Psoas muscle (tissue), 8 donors: ENCODE measurements around the gene NUFIP1. TPM values are rescaled to one million over a fixed set of nuclear protein-coding genes. Genes with fewer than 3 reads are reported as not detected.
A peak's percentile ranks its signal among the peaks of the same experiment; 100 is the strongest.

ENCODE experiments used
- ATAC-seq, 4 donors: fragments of 200-7000 bp; cut with Tn5 transposase; one replicate each; pipeline ENCODE4 v1.9.1; 2020; ENCODE audit warnings: moderate library complexity in 3 of 4, mild to moderate bottlenecking in 2 of 4
- DNase-seq, 2 donors: peaks; one replicate each; pipeline ENCODE4 v3.0.0-alpha.2; 2020
- H3K27ac ChIP-seq: fragments of 200-600 bp; one replicate; pipeline ENCODE4 v1.8.0; 2022
- H3K27me3 ChIP-seq, 3 donors: fragments of 200-600 bp in 1 of 3; one replicate each; pipeline versions ENCODE4 v1.6.1 to v1.8.0; 2013 to 2022; ENCODE audit warnings: low read length in 2 of 3, mild to moderate bottlenecking in 2 of 3, moderate library complexity in 1 of 3; ENCODE audit not compliant: insufficient read depth in 3 of 3
- H3K36me3 ChIP-seq, 2 donors: fragments of 200-600 bp in 1 of 2; one replicate each; pipeline versions ENCODE4 v1.6.1 to v1.8.0; 2013 to 2022; ENCODE audit warnings: low read depth in 1 of 2, mild to moderate bottlenecking in 1 of 2, moderate library complexity in 1 of 2; ENCODE audit not compliant: insufficient read depth in 1 of 2
- H3K4me1 ChIP-seq: fragments of 200-600 bp; one replicate; pipeline ENCODE4 v1.8.0; 2022
- H3K4me3 ChIP-seq: fragments of 200-600 bp; one replicate; pipeline ENCODE4 v1.8.0; 2022; ENCODE audit warnings: mild to moderate bottlenecking
- H3K9me3 ChIP-seq: fragments of 200-600 bp; one replicate; pipeline ENCODE4 v1.8.0; 2022
- WGBS, 3 donors: extraction: QIAGEN DNeasy Blood & Tissue Kit; methylation state at CpG; one replicate each; pipeline versions ENCODE4 v1.1.6 to v1.1.7; 2013; 5-methylcytosine and 5-hydroxymethylcytosine counted together
- intact Hi-C, 2 donors: fragments of 100-400 bp; cut with DNase I; formaldehyde crosslinking; loops; one replicate each; pipeline versions ENCODE4 v1.11.0 to v1.14.2; 2022
- polyA plus RNA-seq, 3 donors: library from polyadenylated mRNA; stranded (reverse); fragments of 200-250 nt; gene quantifications; one replicate each; pipeline ENCODE4 v1.2.3, GENCODE V29; 2013
- total RNA-seq, 4 donors: library from RNA; stranded (reverse); fragmentation: NEBNext Ultra II Directional in 2 of 4; extraction: Animal tissue kit (Norgen Biotek cat#: 25700) in 2 of 4; gene quantifications; one replicate each; pipeline versions ENCODE4 v1.2.1 to v1.2.4, GENCODE V29; 2021 to 2023
- TF ChIP-seq, protein P1 (sequence below): fragments of 200-600 bp; IDR thresholded peaks from one replicate; pipeline ENCODE4 v1.8.0; 2022; ENCODE audit warnings: antibody characterized with exemption
- donor health status: healthy with polysubstance abuse.
- donor health status: DM: no; HTN: no; CAD: no; lungs with moderate emphysema.
- donor health status: Bipolar disorder and iron deficiency.
- donor health status: healthy.
- donor health status: DM: yes; HTN: yes; CAD: no.
- donor health status: DM: no; HTN: no; CAD: no.
- donor health status: DM: no; HTN: no; CAD: no.
- donor health status: DM: yes; HTN: yes; CAD: no.

NUFIP1 gene
- total and polyA plus RNA-seq, 7 donors = 3.4 to 7.5 (median 6.0) TPM

DNA sequence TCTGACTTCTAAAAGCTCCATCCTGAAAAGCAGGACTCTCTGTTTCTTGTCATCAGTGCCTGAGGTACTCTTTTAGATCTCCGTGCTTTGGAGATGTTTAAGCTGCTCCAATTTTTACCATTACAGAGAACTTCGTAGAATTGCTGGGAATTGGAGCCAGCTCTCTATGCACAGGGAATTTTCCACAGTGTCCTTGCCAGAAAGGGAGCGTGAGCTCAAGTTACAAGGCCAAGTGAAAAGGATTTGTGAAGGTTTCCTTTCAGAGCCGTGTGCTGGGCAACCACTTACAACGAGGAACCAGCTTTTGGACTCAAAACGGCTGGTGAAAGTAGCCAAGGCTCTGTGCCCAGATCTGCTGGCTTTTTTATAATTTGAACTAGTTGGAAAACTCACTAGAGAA is 82.6 kb downstream of the NUFIP1 start:
- Histone ChIP-seq H3K4me1 (peaks cover 49% of the 10 kb centered on the region), H3K9me3 (peaks cover 5% of the 10 kb centered on the region), H3K27ac (peak overlapping the region; percentile 11), H3K27me3 (no peaks in the 10 kb centered on the region), H3K36me3 (no peaks in the 10 kb centered on the region), H3K4me3 (peak overlapping the region; percentile 5)
- intact Hi-C loops = loop anchor here in 1 of 2 donors (2.0 kb wide), 1 partner anchor 20 kb away; no protein-coding TSS in a partner anchor
- DNase-seq (no peak), ATAC-seq (peak in 1 of 4 donors; percentile 40)
- TF ChIP-seq, protein P1, sequence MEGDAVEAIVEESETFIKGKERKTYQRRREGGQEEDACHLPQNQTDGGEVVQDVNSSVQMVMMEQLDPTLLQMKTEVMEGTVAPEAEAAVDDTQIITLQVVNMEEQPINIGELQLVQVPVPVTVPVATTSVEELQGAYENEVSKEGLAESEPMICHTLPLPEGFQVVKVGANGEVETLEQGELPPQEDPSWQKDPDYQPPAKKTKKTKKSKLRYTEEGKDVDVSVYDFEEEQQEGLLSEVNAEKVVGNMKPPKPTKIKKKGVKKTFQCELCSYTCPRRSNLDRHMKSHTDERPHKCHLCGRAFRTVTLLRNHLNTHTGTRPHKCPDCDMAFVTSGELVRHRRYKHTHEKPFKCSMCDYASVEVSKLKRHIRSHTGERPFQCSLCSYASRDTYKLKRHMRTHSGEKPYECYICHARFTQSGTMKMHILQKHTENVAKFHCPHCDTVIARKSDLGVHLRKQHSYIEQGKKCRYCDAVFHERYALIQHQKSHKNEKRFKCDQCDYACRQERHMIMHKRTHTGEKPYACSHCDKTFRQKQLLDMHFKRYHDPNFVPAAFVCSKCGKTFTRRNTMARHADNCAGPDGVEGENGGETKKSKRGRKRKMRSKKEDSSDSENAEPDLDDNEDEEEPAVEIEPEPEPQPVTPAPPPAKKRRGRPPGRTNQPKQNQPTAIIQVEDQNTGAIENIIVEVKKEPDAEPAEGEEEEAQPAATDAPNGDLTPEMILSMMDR = no peak
- WGBS, 3 donors = 9 to 17% (median 13%) methylated on average over 6 of the region's 6 CpGs

DNA sequence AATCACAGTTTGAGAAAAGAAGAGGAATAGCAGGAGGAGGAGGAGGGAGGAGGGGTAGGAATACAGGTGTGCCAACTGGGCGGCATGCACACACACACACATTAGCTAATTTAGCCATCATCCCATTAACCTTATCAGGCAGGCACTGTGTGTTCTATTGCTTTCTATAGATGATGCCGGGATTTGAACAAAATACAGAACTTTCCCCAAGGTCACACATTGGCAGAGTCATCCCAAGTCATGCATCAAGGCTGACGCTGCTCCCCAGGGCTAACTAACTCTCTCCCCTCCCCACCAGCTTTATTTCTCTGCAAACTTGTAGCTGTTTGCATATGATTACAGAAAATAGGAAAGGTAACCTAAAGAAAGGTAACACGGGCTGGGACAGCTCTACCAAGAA is 83.0 kb downstream of the NUFIP1 start:
- Histone ChIP-seq H3K4me1 (peaks cover 49% of the 10 kb centered on the region), H3K4me3 (peak overlapping the region; percentile 5), H3K36me3 (no peaks in the 10 kb centered on the region), H3K27me3 (no peaks in the 10 kb centered on the region), H3K27ac (peak overlapping the region; percentile 11), H3K9me3 (peaks cover 3% of the 10 kb centered on the region)
- 31 to 52% (median 40%) methylated on average over 4 of the region's 4 CpGs for WGBS, 3 donors
- DNase-seq (no peak), ATAC-seq (no peak)
- intact Hi-C loops = loop anchor here in 1 of 2 donors (2.0 kb wide), 1 partner anchor 19 kb away; no protein-coding TSS in a partner anchor
- TF ChIP-seq, protein P1 = no peak

GRCh38 chr13:44905556-44905955 is 83.7 kb downstream of the NUFIP1 start:
- Histone ChIP-seq H3K9me3 (no peaks in the 10 kb centered on the region), H3K27me3 (no peaks in the 10 kb centered on the region), H3K4me1 (peaks cover 49% of the 10 kb centered on the region), H3K4me3 (no peak overlapping the region), H3K36me3 (no peaks in the 10 kb centered on the region), H3K27ac (peak overlapping the region; percentile 84)
- intact Hi-C loops = no loop called here
- ATAC-seq (no peak), DNase-seq (no peak)
- TF ChIP-seq, protein P1 = no peak
- whole genome bisulfite sequencing, 3 donors = 68 to 79% (median 69%) methylated on average over 5 of the region's 5 CpGs

GRCh38 chr13:44904967-44905366 is 84.3 kb downstream of the NUFIP1 start:
- H3K4me1 ChIP-seq = peaks cover 49% of the 10 kb centered on the region
- H3K27ac ChIP-seq = peak overlapping the region; percentile 84
- WGBS, 3 donors = 31 to 34% (median 32%) methylated on average over 5 of the region's 5 CpGs

More at GRCh38 chr13:44904967-44905366, 84.3 kb downstream of the NUFIP1 start:
- ATAC-seq = peak; percentile 71 to 86 (median 80)
- Histone ChIP-seq H3K9me3 (no peaks in the 10 kb centered on the region), H3K27me3 (no peaks in the 10 kb centered on the region), H3K36me3 (no peaks in the 10 kb centered on the region), H3K4me3 (no peak overlapping the region)
- TF ChIP-seq, protein P1 = no peak
- intact Hi-C loops = no loop called here
- peak; percentile 68 to 84 for DNase-seq
